ENCODE data around the gene OCA2.

OCA2 gene

GRCh38 chr15:27933562-27933961 lies 165.6 kb downstream of the OCA2 start:
- no peak for DNase-seq

- no peak for DNase-seq
Observed at GRCh38 chr15:27932600-27932999, 166.5 kb downstream of the OCA2 start.

GRCh38 chr15:27928386-27928785 lies 170.7 kb downstream of the OCA2 start:
- no peak for DNase-seq

- no peak for DNase-seq
Observed at GRCh38 chr15:27912283-27912682, 186.8 kb downstream of the OCA2 start.

GRCh38 chr15:27906802-27907201 lies 192.3 kb downstream of the OCA2 start:
- DNase-seq = no peak

GRCh38 chr15:27903405-27903804 lies 195.7 kb downstream of the OCA2 start:
- DNase-seq = no peak

GRCh38 chr15:27902680-27903385 lies 196.3 kb downstream of the OCA2 start:
- DNase-seq = no peak

GRCh38 chr15:27899583-27900285 lies 199.4 kb downstream of the OCA2 start:
- no peak for DNase-seq

- DNase-seq = no peak
Observed at GRCh38 chr15:27897481-27897880, 201.6 kb downstream of the OCA2 start.

- no peak for DNase-seq
Observed at GRCh38 chr15:27894645-27895044, 204.5 kb downstream of the OCA2 start.

- DNase-seq = no peak
Observed at GRCh38 chr15:27889258-27889657, 209.9 kb downstream of the OCA2 start.

GRCh38 chr15:27885201-27885600 lies 213.9 kb downstream of the OCA2 start:
- no peak for DNase-seq

- no peak for DNase-seq
Observed at GRCh38 chr15:27884726-27885125, 214.4 kb downstream of the OCA2 start.

GRCh38 chr15:27878841-27879240 lies 220.3 kb downstream of the OCA2 start:
- DNase-seq = no peak

- DNase-seq = no peak
Observed at GRCh38 chr15:27873828-27874227, 225.3 kb downstream of the OCA2 start.

GRCh38 chr15:27873039-27873438 lies 226.1 kb downstream of the OCA2 start:
- no peak for DNase-seq

GRCh38 chr15:27872355-27872754 lies 226.8 kb downstream of the OCA2 start:
- no peak for DNase-seq

GRCh38 chr15:27871902-27872260 lies 227.2 kb downstream of the OCA2 start:
- no peak for DNase-seq

GRCh38 chr15:27871078-27871901 lies 227.8 kb downstream of the OCA2 start:
- DNase-seq = no peak

GRCh38 chr15:27870320-27870719 lies 228.8 kb downstream of the OCA2 start:
- no peak for DNase-seq

- DNase-seq = no peak
Observed at GRCh38 chr15:27869697-27870281, 229.3 kb downstream of the OCA2 start.

GRCh38 chr15:27868828-27869404 lies 230.2 kb downstream of the OCA2 start:
- DNase-seq = no peak

- no peak for DNase-seq
Observed at GRCh38 chr15:27867861-27868260, 231.3 kb downstream of the OCA2 start.
